MM.1S (cell line): ENCODE data around the gene PIP5K1C.
"Not testable (repeated sequence)": the region's sequence is repeated elsewhere in the genome, so short reads cannot be mapped to it uniquely, and the experiment has no call there.

Source experiments
- DNase-seq: peaks from one replicate; pipeline ENCODE4 v3.0.0-alpha.2; 2015
- H2AFZ ChIP-seq: fragments of 300-600 bp; sonication (generic); 2 replicates; pipeline ENCODE4 v1.6.0; 2016; ENCODE audit warnings: antibody characterized with exemption, low read length
- H3F3A ChIP-seq: fragments of 300-600 bp; sonication (generic); 2 replicates; pipeline ENCODE4 v1.6.1; 2016; ENCODE audit warnings: mild to moderate bottlenecking, antibody characterized with exemption, low read length, moderate library complexity, mixed read lengths; ENCODE audit not compliant: insufficient read depth
- H3K27ac ChIP-seq: fragments of 300-600 bp; sonication (generic); 2 replicates; pipeline ENCODE4 v1.5.1; 2016; ENCODE audit warnings: mild to moderate bottlenecking, low read length
- H3K27me3 ChIP-seq: fragments of 300-600 bp; sonication (generic); replicated peaks from 2 replicates; pipeline ENCODE4 v1.6.0; 2016; ENCODE audit warnings: low read length; ENCODE audit not compliant: insufficient read depth
- H3K36me3 ChIP-seq: fragments of 300-600 bp; sonication (generic); replicated peaks from 2 replicates; pipeline ENCODE4 v1.6.1; 2016; ENCODE audit warnings: mild to moderate bottlenecking, low read length, mixed read lengths; ENCODE audit not compliant: insufficient read depth
- H3K4me1 ChIP-seq: fragments of 300-600 bp; sonication (generic); 2 replicates; pipeline ENCODE4 v1.6.1; 2016; ENCODE audit warnings: low read length, mixed read lengths
- H3K4me2 ChIP-seq: fragments of 300-600 bp; sonication (generic); 2 replicates; pipeline ENCODE4 v1.6.0; 2016; ENCODE audit warnings: low read depth, low read length
- H3K4me3 ChIP-seq: fragments of 300-600 bp; sonication (generic); 2 replicates; pipeline ENCODE4 v1.5.1; 2016; ENCODE audit warnings: low read length, mixed read lengths
- H3K79me2 ChIP-seq: fragments of 300-600 bp; sonication (generic); 2 replicates; pipeline ENCODE4 v1.6.1; 2016; ENCODE audit warnings: mixed run types, low read length, mixed read lengths
- H3K9ac ChIP-seq: fragments of 300-600 bp; sonication (generic); 2 replicates; pipeline ENCODE4 v1.6.1; 2016; ENCODE audit warnings: low read length, mixed read lengths
- H3K9me2 ChIP-seq: fragments of 300-600 bp; sonication (generic); replicated peaks from 2 replicates; pipeline ENCODE4 v1.6.1; 2016; ENCODE audit warnings: mild to moderate bottlenecking, low read length, mixed read lengths; ENCODE audit not compliant: insufficient read depth
- H3K9me3 ChIP-seq: fragments of 300-600 bp; sonication (generic); replicated peaks from 2 replicates; pipeline ENCODE4 v1.6.1; 2016; ENCODE audit warnings: mild to moderate bottlenecking, low read length, mixed read lengths; ENCODE audit not compliant: insufficient read depth
- H4K20me1 ChIP-seq: fragments of 300-600 bp; sonication (generic); 2 replicates; pipeline ENCODE4 v1.6.1; 2016; ENCODE audit warnings: mild to moderate bottlenecking, low read length, moderate library complexity, mixed read lengths; ENCODE audit not compliant: insufficient read depth
- EZH2 ChIP-seq: fragments of 300-600 bp; sonication (generic); optimal IDR thresholded peaks from 2 replicates; pipeline ENCODE3; 2017; ENCODE audit warnings: low read depth, mild to moderate bottlenecking, antibody characterized with exemption, low read length, mixed read lengths
- EZH2phosphoT487 ChIP-seq: fragments of 300-600 bp; sonication (generic); IDR thresholded peaks from 2 replicates; pipeline ENCODE4 v1.6.1; 2018; ENCODE audit warnings: antibody characterized with exemption, low read length
- TF ChIP-seq, protein P1 (sequence below): fragments of 300-600 bp; sonication (generic); IDR thresholded peaks from 2 replicates; pipeline ENCODE4 v1.5.1; 2016; ENCODE audit warnings: antibody characterized with exemption, low read length, mixed read lengths

Gene PIP5K1C

DNA sequence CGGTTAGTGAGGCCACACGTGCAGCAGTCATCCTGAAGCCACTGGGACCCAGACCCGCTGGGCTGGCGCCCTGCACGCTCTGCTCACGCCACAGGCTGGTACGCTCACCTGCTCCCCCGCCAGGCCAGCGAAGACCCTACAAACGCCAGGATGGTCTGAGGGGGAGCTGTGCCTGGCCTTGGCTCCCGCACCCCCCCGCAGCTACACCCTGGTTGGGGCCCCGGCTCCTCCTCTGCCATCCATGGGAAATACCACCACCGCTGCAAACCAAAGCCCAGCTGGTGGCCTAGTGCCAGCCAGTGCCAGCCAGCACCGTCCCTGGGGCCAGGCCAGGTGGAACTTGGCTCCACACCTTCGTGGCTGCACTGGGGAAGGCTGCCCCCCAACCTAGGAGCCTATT, 50.4 kb downstream of the PIP5K1C start:
- no peaks in the 10 kb centered on the region for H3K9me3 ChIP-seq
- no peak overlapping the region for H3K4me3 ChIP-seq
- no peaks in the 10 kb centered on the region for H4K20me1 ChIP-seq
- no peak for TF ChIP-seq EZH2phosphoT487
- TF ChIP-seq EZH2, result no peak
- TF ChIP-seq, protein P1, sequence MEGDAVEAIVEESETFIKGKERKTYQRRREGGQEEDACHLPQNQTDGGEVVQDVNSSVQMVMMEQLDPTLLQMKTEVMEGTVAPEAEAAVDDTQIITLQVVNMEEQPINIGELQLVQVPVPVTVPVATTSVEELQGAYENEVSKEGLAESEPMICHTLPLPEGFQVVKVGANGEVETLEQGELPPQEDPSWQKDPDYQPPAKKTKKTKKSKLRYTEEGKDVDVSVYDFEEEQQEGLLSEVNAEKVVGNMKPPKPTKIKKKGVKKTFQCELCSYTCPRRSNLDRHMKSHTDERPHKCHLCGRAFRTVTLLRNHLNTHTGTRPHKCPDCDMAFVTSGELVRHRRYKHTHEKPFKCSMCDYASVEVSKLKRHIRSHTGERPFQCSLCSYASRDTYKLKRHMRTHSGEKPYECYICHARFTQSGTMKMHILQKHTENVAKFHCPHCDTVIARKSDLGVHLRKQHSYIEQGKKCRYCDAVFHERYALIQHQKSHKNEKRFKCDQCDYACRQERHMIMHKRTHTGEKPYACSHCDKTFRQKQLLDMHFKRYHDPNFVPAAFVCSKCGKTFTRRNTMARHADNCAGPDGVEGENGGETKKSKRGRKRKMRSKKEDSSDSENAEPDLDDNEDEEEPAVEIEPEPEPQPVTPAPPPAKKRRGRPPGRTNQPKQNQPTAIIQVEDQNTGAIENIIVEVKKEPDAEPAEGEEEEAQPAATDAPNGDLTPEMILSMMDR, result no peak
- no peaks in the 10 kb centered on the region for H3F3A ChIP-seq
- no peaks in the 10 kb centered on the region for H3K36me3 ChIP-seq
- DNase-seq, result no peak
- H3K9me2 ChIP-seq, result no peaks in the 10 kb centered on the region
- H2AFZ ChIP-seq, result no peak overlapping the region
- H3K27ac ChIP-seq, result no peak overlapping the region
- no peak overlapping the region for H3K4me2 ChIP-seq
- no peaks in the 10 kb centered on the region for H3K79me2 ChIP-seq
- no peaks in the 10 kb centered on the region for H3K27me3 ChIP-seq
- no peaks in the 10 kb centered on the region for H3K4me1 ChIP-seq
- H3K9ac ChIP-seq, result no peak overlapping the region

DNA sequence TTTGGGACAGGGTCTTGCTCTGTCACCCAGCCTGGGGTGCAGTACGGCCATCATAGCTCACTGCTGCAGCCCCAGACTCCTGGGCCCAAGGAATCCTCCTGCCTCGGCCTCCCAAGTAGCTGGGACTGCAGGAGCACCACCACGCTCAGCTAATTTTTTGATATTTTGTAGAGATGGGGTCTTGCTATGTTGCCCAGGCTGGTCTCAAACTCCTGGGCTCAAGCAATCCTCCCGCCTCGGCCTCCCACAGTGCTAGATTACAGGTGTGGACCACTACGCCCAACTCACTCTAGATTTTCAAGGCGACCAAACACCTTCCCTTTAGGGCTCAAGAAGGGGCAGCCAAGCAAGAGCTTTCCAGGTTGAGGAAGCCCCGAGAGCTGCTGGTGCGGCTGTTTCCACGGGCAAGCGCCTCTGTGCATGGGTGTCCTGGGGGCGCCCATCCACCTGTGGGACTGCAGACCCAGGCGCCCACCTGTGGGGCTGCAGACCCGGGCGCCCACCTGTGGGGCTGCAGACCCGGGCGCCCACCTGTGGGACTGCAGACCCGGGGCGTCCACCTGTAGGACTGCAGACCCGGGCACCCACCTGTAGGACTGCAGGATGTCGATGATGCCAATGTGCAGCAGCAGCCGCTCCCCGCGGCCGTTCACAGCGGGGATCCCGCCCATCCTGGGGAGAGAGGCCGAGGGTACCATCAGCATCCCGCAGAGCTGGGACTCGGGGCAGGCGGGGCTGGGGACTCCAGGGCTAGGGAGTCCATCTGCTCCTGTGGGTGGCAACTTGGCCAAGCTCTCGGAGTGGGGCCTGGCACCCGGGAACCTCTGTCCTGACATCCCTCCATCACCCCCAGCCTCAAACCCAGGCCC, 52.0 kb downstream of the PIP5K1C start:
- Histone ChIP-seq H3K79me2 (no peaks in the 10 kb centered on the region), H3K9ac (no peak overlapping the region), H2AFZ (no peak overlapping the region), H3K4me2 (no peak overlapping the region), H3K27me3 (no peaks in the 10 kb centered on the region), H4K20me1 (no peaks in the 10 kb centered on the region), H3K4me1 (no peaks in the 10 kb centered on the region), H3F3A (no peaks in the 10 kb centered on the region), H3K9me2 (no peaks in the 10 kb centered on the region), H3K4me3 (no peak overlapping the region), H3K36me3 (no peaks in the 10 kb centered on the region), H3K9me3 (no peaks in the 10 kb centered on the region), H3K27ac (no peak overlapping the region)
- no peak for TF ChIP-seq EZH2phosphoT487
- TF ChIP-seq, protein P1, result no peak
- TF ChIP-seq EZH2, result no peak
- no peak for DNase-seq

DNA sequence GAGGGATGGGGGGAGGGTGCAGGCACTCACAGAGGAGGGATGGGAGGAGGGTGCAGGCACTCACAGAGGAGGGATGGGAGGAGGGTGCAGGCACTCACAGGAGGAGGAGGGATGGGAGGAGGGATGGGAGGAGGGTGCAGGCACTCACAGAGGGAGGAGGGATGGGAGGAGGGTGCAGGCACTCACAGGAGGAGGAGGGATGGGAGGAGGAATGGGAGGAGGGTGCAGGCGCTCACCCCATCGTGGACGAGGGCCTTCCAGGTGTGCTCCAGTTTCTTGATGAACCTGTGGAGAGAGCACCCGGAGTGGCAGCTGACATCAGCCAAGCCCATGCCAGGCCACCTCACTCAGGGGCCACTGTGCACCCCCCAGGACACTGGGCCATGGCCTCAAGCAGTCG, 53.2 kb downstream of the PIP5K1C start:
- not testable (repeated sequence) for H3K36me3 ChIP-seq, H4K20me1 ChIP-seq, H3K9me3 ChIP-seq, H3K4me2 ChIP-seq, H3K27ac ChIP-seq, H3K4me1 ChIP-seq, H2AFZ ChIP-seq, H3K9ac ChIP-seq, H3K27me3 ChIP-seq, H3K4me3 ChIP-seq, H3K79me2 ChIP-seq, DNase-seq, H3F3A ChIP-seq, H3K9me2 ChIP-seq
